Measurements from ENCODE around the gene CBLN3. TPM values are rescaled to one million over a fixed set of nuclear protein-coding genes. Genes with fewer than 3 reads are reported as not detected.

Gene CBLN3
- total RNA-seq, 2 experiments from 2014 or later: 1.6 to 1.7 TPM

- peaks cover 59% of the 10 kb centered on the region for H3K4me1 ChIP-seq (ENCODE audit: insufficient read depth, low read length)
- Mint-ChIP-seq H3K36me3 (ENCODE audit: low read depth) (peaks cover 6% of the 10 kb centered on the region), H3K4me1 (ENCODE audit: low read depth) (peaks cover 30% of the 10 kb centered on the region), H3K27me3 (no peaks in the 10 kb centered on the region), H3K4me3 (no peak overlapping the region), H3K9me3 (no peaks in the 10 kb centered on the region), H3K27ac (peak overlapping the region; percentile 97)
- H3K27me3 ChIP-seq (ENCODE audit: control insufficient read depth in 1 of 2, insufficient read depth in 2 of 2, low read length in 2 of 2): no peaks in the 10 kb centered on the region
- CTCF ChIA-PET: interaction anchor here (1.4 to 2.4 kb wide), 2 partner anchors 92 to 118 kb away, joined by 4 to 10 read pairs; partner anchors contain the start of gene CIDEB
- intact Hi-C loops (cut with DNase I, micrococcal nuclease): no loop called here
- no peak overlapping the region for H3K4me3 ChIP-seq (ENCODE audit: low read length)
- no peak for ATAC-seq (ENCODE audit: poor library complexity)
- DNase-seq: peak in 2 of 14 experiments; percentile 46 to 53
- no peaks in the 10 kb centered on the region for H3K36me3 ChIP-seq (ENCODE audit: insufficient read depth, low read length)
- no peak overlapping the region for H3K27ac ChIP-seq (ENCODE audit: low read depth in 1 of 2, low read length in 2 of 2)
- TF ChIP-seq CTCF (IDR thresholded peaks at IDR 0.05): no peak
- no peaks in the 10 kb centered on the region for H3K9me3 ChIP-seq (ENCODE audit: control insufficient read depth in 1 of 2, insufficient read depth in 1 of 2, low read length in 2 of 2)
- POLR2A ChIA-PET: no interaction called here
Observed at GRCh38 chr14:24425704-24426103, 3.8 kb downstream of the CBLN3 start.

- no peaks in the 10 kb centered on the region for H3K36me3 Mint-ChIP-seq (ENCODE audit: low read depth)
- peaks cover 5% of the 10 kb centered on the region for H3K27me3 Mint-ChIP-seq
- no peak overlapping the region for H3K4me3 ChIP-seq (ENCODE audit: low read length)
- peaks cover 16% of the 10 kb centered on the region for H3K4me1 Mint-ChIP-seq (ENCODE audit: low read depth)
- H3K36me3 ChIP-seq (ENCODE audit: insufficient read depth, low read length): no peaks in the 10 kb centered on the region
- no peak overlapping the region for H3K4me3 Mint-ChIP-seq
- no peak overlapping the region for H3K27ac ChIP-seq (ENCODE audit: low read depth in 1 of 2, low read length in 2 of 2)
- TF ChIP-seq CTCF (IDR thresholded peaks at IDR 0.05): no peak
- H3K4me1 ChIP-seq (ENCODE audit: insufficient read depth, low read length): peaks cover 35% of the 10 kb centered on the region
- intact Hi-C loops (cut with DNase I, micrococcal nuclease): no loop called here
- H3K27me3 ChIP-seq (ENCODE audit: control insufficient read depth in 1 of 2, insufficient read depth in 2 of 2, low read length in 2 of 2): no peaks in the 10 kb centered on the region
- ChIA-PET POLR2A (interaction anchor here (1.3 kb wide), 1 partner anchor 181 kb away, joined by 3 read pairs; the partner anchor contains the start of gene TINF2), CTCF (interaction anchor here (1.4 to 2.8 kb wide), 4 partner anchors 9 to 152 kb away, joined by 3 to 10 read pairs (median 8); partner anchors contain the start of gene RABGGTA)
- H3K9me3 ChIP-seq (ENCODE audit: control insufficient read depth in 1 of 2, insufficient read depth in 1 of 2, low read length in 2 of 2): no peaks in the 10 kb centered on the region
- no peak for DNase-seq
- ATAC-seq (ENCODE audit: poor library complexity): no peak
- no peaks in the 10 kb centered on the region for H3K9me3 Mint-ChIP-seq
- no peak overlapping the region for H3K27ac Mint-ChIP-seq
Observed at GRCh38 chr14:24422694-24423601, 6.5 kb downstream of the CBLN3 start.

- POLR2A ChIA-PET: no interaction called here
- TF ChIP-seq CTCF (IDR thresholded peaks at IDR 0.05): no peak
- Mint-ChIP-seq H3K36me3 (ENCODE audit: low read depth) (no peaks in the 10 kb centered on the region), H3K27me3 (peaks cover 5% of the 10 kb centered on the region), H3K9me3 (no peaks in the 10 kb centered on the region), H3K27ac (no peak overlapping the region), H3K4me1 (ENCODE audit: low read depth) (peaks cover 16% of the 10 kb centered on the region), H3K4me3 (no peak overlapping the region)
- H3K4me3 ChIP-seq (ENCODE audit: low read length): no peak overlapping the region
- H3K4me1 ChIP-seq (ENCODE audit: insufficient read depth, low read length): peaks cover 28% of the 10 kb centered on the region
- ATAC-seq (ENCODE audit: poor library complexity) (no peak), DNase-seq (no peak)
- no peak overlapping the region for H3K27ac ChIP-seq (ENCODE audit: low read depth in 1 of 2, low read length in 2 of 2)
- H3K36me3 ChIP-seq (ENCODE audit: insufficient read depth, low read length): no peaks in the 10 kb centered on the region
- intact Hi-C loops (cut with DNase I, micrococcal nuclease): no loop called here
- no peaks in the 10 kb centered on the region for H3K27me3 ChIP-seq (ENCODE audit: control insufficient read depth in 1 of 2, insufficient read depth in 2 of 2, low read length in 2 of 2)
- H3K9me3 ChIP-seq (ENCODE audit: control insufficient read depth in 1 of 2, insufficient read depth in 1 of 2, low read length in 2 of 2): no peaks in the 10 kb centered on the region
- CTCF ChIA-PET: interaction anchor here (1.7 to 2.8 kb wide), 2 partner anchors 9 to 14 kb away, joined by 6 to 9 read pairs; no protein-coding TSS in a partner anchor
Observed at GRCh38 chr14:24422261-24422660, 7.2 kb downstream of the CBLN3 start.
